RWPE2 (cell line): ENCODE data around the gene RBMS3.

Experiments
- ATAC-seq: fragments of 200-7000 bp; cut with Tn5 transposase; 3 replicates; pipeline ENCODE4 v1.9.1; 2021; ENCODE audit warnings: low read depth
- DNase-seq: peaks from one replicate; pipeline ENCODE4 v3.0.0-alpha.2; 2020; ENCODE audit warnings: low spot score
- H3K27ac ChIP-seq: fragments of 450-650 bp; 2 replicates; pipeline ENCODE4 v1.5.1; 2017; ENCODE audit warnings: mild to moderate bottlenecking; ENCODE audit not compliant: poor library complexity, severe bottlenecking
- H3K27me3 ChIP-seq: fragments of 250-450 bp; sonication (Bioruptor Pico); 2 replicates; pipeline ENCODE4 v1.5.1; 2021; ENCODE audit warnings: mild to moderate bottlenecking, moderate library complexity; ENCODE audit not compliant: insufficient read depth, poor library complexity, severe bottlenecking
- H3K36me3 ChIP-seq: fragments of 250-450 bp; sonication (Bioruptor Pico); 2 replicates; pipeline ENCODE4 v1.5.1; 2020; ENCODE audit warnings: low read depth, mild to moderate bottlenecking, moderate library complexity
- H3K4me1 ChIP-seq: fragments of 250-450 bp; sonication (Bioruptor Pico); 2 replicates; pipeline ENCODE4 v1.5.1; 2021; ENCODE audit warnings: mild to moderate bottlenecking, moderate library complexity; ENCODE audit not compliant: insufficient read depth, poor library complexity, severe bottlenecking
- H3K4me3 ChIP-seq: fragments of 250-450 bp; sonication (Bioruptor Pico); 2 replicates; pipeline ENCODE4 v1.5.1; 2021; ENCODE audit warnings: mild to moderate bottlenecking, moderate library complexity; ENCODE audit not compliant: severe bottlenecking
- H3K9me3 ChIP-seq: fragments of 250-450 bp; sonication (Bioruptor Pico); 2 replicates; pipeline ENCODE4 v1.5.1; 2021; ENCODE audit warnings: mild to moderate bottlenecking, moderate library complexity; ENCODE audit not compliant: severe bottlenecking
- TF ChIP-seq, protein P1 (sequence below): fragments of 450-650 bp; IDR thresholded peaks from one replicate; pipeline ENCODE4 v1.5.1; 2017; ENCODE audit warnings: mild to moderate bottlenecking, moderate library complexity; ENCODE audit not compliant: poor library complexity, severe bottlenecking

The RBMS3 gene

DNA sequence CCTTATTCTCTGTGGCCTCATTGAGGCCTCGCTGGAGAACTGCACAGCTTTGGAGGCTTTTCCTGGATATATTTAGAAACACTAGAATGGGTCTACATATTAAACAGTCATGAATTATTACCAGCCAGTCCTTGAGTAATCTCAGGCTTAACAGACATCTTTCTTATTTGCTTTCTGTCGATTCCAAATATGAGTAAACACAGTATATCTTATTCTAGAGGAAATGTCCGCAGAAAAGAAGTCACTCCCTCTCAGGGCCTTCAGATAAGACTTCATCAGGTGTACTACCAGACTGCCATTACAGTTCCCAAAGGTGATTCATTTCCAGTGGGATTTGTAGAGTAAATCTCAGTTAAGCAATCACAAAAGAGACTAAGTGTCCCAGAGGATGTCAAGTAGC, 310.7 kb downstream of the RBMS3 start:
- TF ChIP-seq, protein P1, sequence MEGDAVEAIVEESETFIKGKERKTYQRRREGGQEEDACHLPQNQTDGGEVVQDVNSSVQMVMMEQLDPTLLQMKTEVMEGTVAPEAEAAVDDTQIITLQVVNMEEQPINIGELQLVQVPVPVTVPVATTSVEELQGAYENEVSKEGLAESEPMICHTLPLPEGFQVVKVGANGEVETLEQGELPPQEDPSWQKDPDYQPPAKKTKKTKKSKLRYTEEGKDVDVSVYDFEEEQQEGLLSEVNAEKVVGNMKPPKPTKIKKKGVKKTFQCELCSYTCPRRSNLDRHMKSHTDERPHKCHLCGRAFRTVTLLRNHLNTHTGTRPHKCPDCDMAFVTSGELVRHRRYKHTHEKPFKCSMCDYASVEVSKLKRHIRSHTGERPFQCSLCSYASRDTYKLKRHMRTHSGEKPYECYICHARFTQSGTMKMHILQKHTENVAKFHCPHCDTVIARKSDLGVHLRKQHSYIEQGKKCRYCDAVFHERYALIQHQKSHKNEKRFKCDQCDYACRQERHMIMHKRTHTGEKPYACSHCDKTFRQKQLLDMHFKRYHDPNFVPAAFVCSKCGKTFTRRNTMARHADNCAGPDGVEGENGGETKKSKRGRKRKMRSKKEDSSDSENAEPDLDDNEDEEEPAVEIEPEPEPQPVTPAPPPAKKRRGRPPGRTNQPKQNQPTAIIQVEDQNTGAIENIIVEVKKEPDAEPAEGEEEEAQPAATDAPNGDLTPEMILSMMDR: no peak
- H3K9me3 ChIP-seq: no peaks in the 10 kb centered on the region
- no peak overlapping the region for H3K4me3 ChIP-seq
- no peaks in the 10 kb centered on the region for H3K36me3 ChIP-seq
- H3K4me1 ChIP-seq: no peaks in the 10 kb centered on the region
- ATAC-seq: no peak
- no peak for DNase-seq
- no peaks in the 10 kb centered on the region for H3K27me3 ChIP-seq
- H3K27ac ChIP-seq: no peak overlapping the region

DNA sequence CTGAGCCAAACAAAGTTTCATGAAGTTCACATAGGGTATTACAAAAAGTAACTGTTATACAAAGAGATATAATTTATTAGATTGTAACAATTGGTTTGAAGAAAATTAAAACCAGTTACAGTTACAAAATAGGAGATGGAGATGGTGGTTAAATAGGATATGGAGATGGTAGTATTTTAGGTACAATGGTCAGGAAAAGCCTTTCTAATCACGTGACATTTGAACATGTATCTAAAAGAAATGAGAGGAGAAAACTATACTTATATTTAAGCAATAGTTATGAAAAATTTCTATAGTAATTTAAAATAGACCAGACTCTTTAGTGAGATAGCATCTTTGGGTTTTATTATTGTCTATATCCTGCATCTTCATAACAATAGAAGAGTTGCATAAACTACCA, 312.9 kb downstream of the RBMS3 start:
- no peak overlapping the region for H3K4me3 ChIP-seq
- no peaks in the 10 kb centered on the region for H3K4me1 ChIP-seq
- ATAC-seq: no peak
- no peaks in the 10 kb centered on the region for H3K36me3 ChIP-seq
- no peak overlapping the region for H3K27ac ChIP-seq
- TF ChIP-seq, protein P1: no peak
- H3K27me3 ChIP-seq: no peaks in the 10 kb centered on the region
- no peak for DNase-seq
- no peaks in the 10 kb centered on the region for H3K9me3 ChIP-seq

GRCh38 chr3:29594261-29594660, 313.4 kb downstream of the RBMS3 start:
- no peak for ATAC-seq
- H3K4me3 ChIP-seq: no peak overlapping the region
- no peak for DNase-seq
- H3K4me1 ChIP-seq: no peaks in the 10 kb centered on the region
- H3K27ac ChIP-seq: no peak overlapping the region
- no peaks in the 10 kb centered on the region for H3K36me3 ChIP-seq
- no peaks in the 10 kb centered on the region for H3K27me3 ChIP-seq
- H3K9me3 ChIP-seq: no peaks in the 10 kb centered on the region
- TF ChIP-seq, protein P1: no peak

GRCh38 chr3:29597376-29598008, 316.6 kb downstream of the RBMS3 start:
- TF ChIP-seq, protein P1: no peak
- no peaks in the 10 kb centered on the region for H3K9me3 ChIP-seq
- no peaks in the 10 kb centered on the region for H3K27me3 ChIP-seq
- H3K27ac ChIP-seq: no peak overlapping the region
- no peak overlapping the region for H3K4me3 ChIP-seq
- ATAC-seq: no peak
- no peaks in the 10 kb centered on the region for H3K4me1 ChIP-seq
- no peaks in the 10 kb centered on the region for H3K36me3 ChIP-seq
- no peak for DNase-seq

DNA sequence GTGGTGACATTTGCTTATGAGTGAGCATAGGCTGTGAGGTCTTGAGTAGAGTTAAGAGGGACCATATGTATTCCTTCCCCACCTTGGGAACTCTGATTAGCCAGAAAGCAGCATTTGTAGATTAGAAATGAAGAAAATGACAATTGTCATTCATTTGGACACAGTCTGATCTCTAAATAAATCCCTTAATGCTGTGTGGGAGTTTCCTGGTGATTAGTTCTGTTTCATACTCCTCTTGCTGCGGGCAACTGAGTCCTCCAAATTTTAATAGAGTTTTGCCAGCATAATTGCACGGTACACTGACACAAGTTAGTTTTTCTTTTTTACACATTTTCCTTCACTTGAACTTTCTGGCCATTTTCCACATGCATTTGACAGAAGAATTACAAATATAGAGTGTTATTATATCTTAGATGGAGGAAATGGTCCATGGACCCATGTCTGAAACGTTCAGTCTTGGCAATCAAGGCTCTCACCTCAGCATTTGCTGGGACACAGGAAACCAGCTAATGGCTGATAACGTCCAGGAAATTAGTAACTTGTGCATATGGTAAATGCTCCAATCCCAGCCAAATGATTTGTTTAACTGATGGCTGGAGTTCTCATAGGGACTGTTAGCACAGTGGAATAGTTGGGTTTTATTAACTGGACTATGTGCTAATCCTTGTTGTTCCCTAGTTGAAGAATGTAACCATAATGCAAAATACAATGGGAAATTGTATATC, 321.2 kb downstream of the RBMS3 start:
- ATAC-seq: no peak
- Histone ChIP-seq H3K9me3 (no peaks in the 10 kb centered on the region), H3K27me3 (no peaks in the 10 kb centered on the region), H3K4me3 (no peak overlapping the region), H3K4me1 (no peaks in the 10 kb centered on the region), H3K27ac (no peak overlapping the region), H3K36me3 (no peaks in the 10 kb centered on the region)
- TF ChIP-seq, protein P1: no peak
- DNase-seq: no peak
